ENCODE measurements around the gene LSS.

GRCh38 chr21:46264690-46265144, 36.1 kb upstream of the LSS start:
- TF ChIP-seq RAD21 (IDR thresholded peaks at IDR 0.05; ENCODE audit: low read length), result no peak
- TF ChIP-seq CTCF (conservative IDR thresholded peaks at IDR 0.05; ENCODE audit: low read depth, low read length), result no peak
- TF ChIP-seq ELK1 (IDR thresholded peaks at IDR 0.05; ENCODE audit: borderline replicate concordance, low read depth, low read length), result no peak
- TF ChIP-seq RFX5 (IDR thresholded peaks at IDR 0.05; ENCODE audit: low read depth, low read length), result no peak
- no peak for TF ChIP-seq RCOR1 (IDR thresholded peaks at IDR 0.05; ENCODE audit: insufficient replicate concordance, low read length)
- TF ChIP-seq USF2 (IDR thresholded peaks at IDR 0.05; ENCODE audit: low read depth, low read length), result no peak
- TF ChIP-seq POLR2A (IDR thresholded peaks at IDR 0.05; ENCODE audit: low read depth, low read length), result no peak
- no peak for TF ChIP-seq CHD1 (IDR thresholded peaks at IDR 0.05; ENCODE audit: low read depth, low read length)
- TF ChIP-seq MAZ (IDR thresholded peaks at IDR 0.05; ENCODE audit: borderline replicate concordance, low read depth, low read length), result no peak
- TF ChIP-seq SMC3 (IDR thresholded peaks at IDR 0.05; ENCODE audit: low read depth, low read length), result no peak
